ENCODE measurements around the gene KLHL29. TPM values are rescaled to one million over a fixed set of nuclear protein-coding genes. Genes with fewer than 3 reads are reported as not detected.
"Not testable (repeated sequence)": the region's sequence is repeated elsewhere in the genome, so short reads cannot be mapped to it uniquely, and the experiment has no call there.

The KLHL29 gene
- total RNA-seq, 1 donor from 2014 or later, result 8.4 TPM

DNA sequence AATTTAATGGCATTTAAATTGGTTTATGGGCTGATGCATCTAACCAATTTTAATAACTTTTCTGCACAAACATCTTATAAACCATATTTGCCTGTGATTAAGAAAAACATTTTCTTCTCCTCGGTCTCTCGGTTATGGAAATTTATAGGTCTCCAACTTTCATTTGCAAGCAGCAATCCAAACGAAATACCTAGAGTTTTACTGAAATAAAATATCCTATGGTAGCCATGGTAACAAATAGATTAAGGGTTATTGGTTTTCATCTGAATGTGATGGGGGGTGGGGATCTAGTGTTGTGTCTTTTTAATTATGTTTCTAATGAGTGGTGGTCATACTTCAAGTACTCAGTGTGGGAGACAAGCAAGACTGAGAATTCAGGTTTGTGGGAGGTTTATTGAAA is 2.9 kb downstream of the KLHL29 start:
- Mint-ChIP-seq H3K27ac (ENCODE audit: unreplicated experiment) (no peak overlapping the region), H3K9me3 (no peaks in the 10 kb centered on the region), H3K4me1 (peaks cover 19% of the 10 kb centered on the region), H3K36me3 (ENCODE audit: low read depth) (no peaks in the 10 kb centered on the region), H3K27me3 (ENCODE audit: low read depth) (peaks cover 59% of the 10 kb centered on the region), H3K4me3 (peak overlapping the region; percentile 83)
- no peak for DNase-seq (ENCODE audit: low read depth, low spot score)
- TF ChIP-seq, protein P1, sequence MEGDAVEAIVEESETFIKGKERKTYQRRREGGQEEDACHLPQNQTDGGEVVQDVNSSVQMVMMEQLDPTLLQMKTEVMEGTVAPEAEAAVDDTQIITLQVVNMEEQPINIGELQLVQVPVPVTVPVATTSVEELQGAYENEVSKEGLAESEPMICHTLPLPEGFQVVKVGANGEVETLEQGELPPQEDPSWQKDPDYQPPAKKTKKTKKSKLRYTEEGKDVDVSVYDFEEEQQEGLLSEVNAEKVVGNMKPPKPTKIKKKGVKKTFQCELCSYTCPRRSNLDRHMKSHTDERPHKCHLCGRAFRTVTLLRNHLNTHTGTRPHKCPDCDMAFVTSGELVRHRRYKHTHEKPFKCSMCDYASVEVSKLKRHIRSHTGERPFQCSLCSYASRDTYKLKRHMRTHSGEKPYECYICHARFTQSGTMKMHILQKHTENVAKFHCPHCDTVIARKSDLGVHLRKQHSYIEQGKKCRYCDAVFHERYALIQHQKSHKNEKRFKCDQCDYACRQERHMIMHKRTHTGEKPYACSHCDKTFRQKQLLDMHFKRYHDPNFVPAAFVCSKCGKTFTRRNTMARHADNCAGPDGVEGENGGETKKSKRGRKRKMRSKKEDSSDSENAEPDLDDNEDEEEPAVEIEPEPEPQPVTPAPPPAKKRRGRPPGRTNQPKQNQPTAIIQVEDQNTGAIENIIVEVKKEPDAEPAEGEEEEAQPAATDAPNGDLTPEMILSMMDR (conservative IDR thresholded peaks at IDR 0.05), result no peak

DNA sequence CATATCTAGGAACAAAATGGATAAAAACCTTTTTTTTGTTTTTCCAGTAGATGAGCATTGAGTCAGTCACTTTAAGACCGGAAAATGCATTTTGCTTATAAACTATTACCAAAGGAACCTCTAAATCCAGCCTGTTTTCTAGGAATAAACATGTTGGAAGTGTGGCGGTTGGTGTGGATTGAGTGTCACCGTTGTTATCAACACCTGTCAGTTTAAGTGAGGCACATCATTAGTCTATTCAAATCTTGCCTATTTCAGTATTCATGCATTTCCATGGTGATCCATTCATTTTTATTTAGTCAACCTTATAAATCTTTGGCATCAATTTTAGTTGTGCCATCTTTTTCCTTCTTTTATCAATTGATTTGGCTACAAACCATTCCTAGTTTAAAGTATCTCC is 3.3 kb downstream of the KLHL29 start:
- no peak for DNase-seq (ENCODE audit: low read depth, low spot score)
- no peaks in the 10 kb centered on the region for H3K9me3 Mint-ChIP-seq
- H3K27me3 Mint-ChIP-seq (ENCODE audit: low read depth), result peaks cover 55% of the 10 kb centered on the region
- peaks cover 21% of the 10 kb centered on the region for H3K4me1 Mint-ChIP-seq
- peak overlapping the region; percentile 83 for H3K4me3 Mint-ChIP-seq
- H3K27ac Mint-ChIP-seq (ENCODE audit: unreplicated experiment), result no peak overlapping the region
- H3K36me3 Mint-ChIP-seq (ENCODE audit: low read depth), result no peaks in the 10 kb centered on the region
- TF ChIP-seq, protein P1 (conservative IDR thresholded peaks at IDR 0.05), result no peak

GRCh38 chr2:23388756-23389514 is 4.0 kb downstream of the KLHL29 start:
- H3K4me1 Mint-ChIP-seq, result peaks cover 22% of the 10 kb centered on the region
- no peaks in the 10 kb centered on the region for H3K36me3 Mint-ChIP-seq (ENCODE audit: low read depth)
- peaks cover 49% of the 10 kb centered on the region for H3K27me3 Mint-ChIP-seq (ENCODE audit: low read depth)
- no peaks in the 10 kb centered on the region for H3K9me3 Mint-ChIP-seq
- no peak overlapping the region for H3K27ac Mint-ChIP-seq (ENCODE audit: unreplicated experiment)
- no peak for DNase-seq (ENCODE audit: low read depth, low spot score)
- TF ChIP-seq, protein P1 (conservative IDR thresholded peaks at IDR 0.05), result no peak
- peak overlapping the region; percentile 78 for H3K4me3 Mint-ChIP-seq

DNA sequence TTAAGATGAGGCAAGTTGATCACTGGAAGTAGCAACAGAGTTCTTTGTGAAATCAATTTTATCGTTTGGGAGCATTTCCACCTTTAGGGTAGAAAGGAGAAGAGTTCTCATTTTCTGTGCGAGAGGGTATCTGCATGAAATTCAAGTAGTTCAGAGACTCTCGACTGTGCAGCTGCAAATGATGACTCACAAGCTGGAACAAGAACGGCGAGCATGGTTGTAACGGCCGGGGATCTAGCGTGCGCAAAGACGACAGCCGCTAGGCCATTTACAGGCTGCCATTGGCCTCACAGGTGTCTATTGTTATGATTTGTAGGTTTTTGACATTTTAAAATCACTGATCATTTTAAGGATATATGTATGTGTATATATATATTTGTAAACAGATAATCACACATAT is 5.2 kb downstream of the KLHL29 start:
- DNase-seq (ENCODE audit: low read depth, low spot score), result no peak
- Mint-ChIP-seq H3K27me3 (ENCODE audit: low read depth) (peaks cover 44% of the 10 kb centered on the region), H3K9me3 (no peaks in the 10 kb centered on the region), H3K27ac (ENCODE audit: unreplicated experiment) (no peak overlapping the region), H3K36me3 (ENCODE audit: low read depth) (no peaks in the 10 kb centered on the region), H3K4me3 (no peak overlapping the region), H3K4me1 (peaks cover 16% of the 10 kb centered on the region)
- TF ChIP-seq, protein P1 (conservative IDR thresholded peaks at IDR 0.05), result no peak

GRCh38 chr2:23391237-23391736 is 6.3 kb downstream of the KLHL29 start:
- DNase-seq (ENCODE audit: low read depth, low spot score); H3K4me3 Mint-ChIP-seq; H3K27ac Mint-ChIP-seq (ENCODE audit: unreplicated experiment); H3K36me3 Mint-ChIP-seq (ENCODE audit: low read depth); H3K9me3 Mint-ChIP-seq: not testable (repeated sequence)
- H3K4me1 Mint-ChIP-seq, result peaks cover 14% of the 10 kb centered on the region
- peaks cover 41% of the 10 kb centered on the region for H3K27me3 Mint-ChIP-seq (ENCODE audit: low read depth)

- Mint-ChIP-seq H3K4me1 (peaks cover 3% of the 10 kb centered on the region), H3K9me3 (no peaks in the 10 kb centered on the region), H3K27me3 (ENCODE audit: low read depth) (peaks cover 21% of the 10 kb centered on the region), H3K4me3 (no peak overlapping the region), H3K36me3 (ENCODE audit: low read depth) (no peaks in the 10 kb centered on the region), H3K27ac (ENCODE audit: unreplicated experiment) (no peak overlapping the region)
- TF ChIP-seq, protein P1 (conservative IDR thresholded peaks at IDR 0.05), result no peak
- DNase-seq (ENCODE audit: low read depth, low spot score), result no peak
Observed at GRCh38 chr2:23393722-23394121, 8.7 kb downstream of the KLHL29 start.
